ENCODE results near the gene CFAP300.

GRCh38 chr11:102026217-102026616 is 21.0 kb upstream of the CFAP300 start:
- TF ChIP-seq POLR2A (IDR thresholded peaks at IDR 0.05) (no peak), CTCF (IDR thresholded peaks at IDR 0.05) (no peak)

Measured in esophagus squamous epithelium (tissue), 4 donors.